ENCODE measurements around the gene TF. TPM values are rescaled to one million over a fixed set of nuclear protein-coding genes. Genes with fewer than 3 reads are reported as not detected.
A peak's percentile ranks its signal among the peaks of the same experiment; 100 is the strongest.

The TF gene
- total and polyA plus RNA-seq, 8 donors, result 1.1 to 30.7 (median 5.6) TPM

DNA sequence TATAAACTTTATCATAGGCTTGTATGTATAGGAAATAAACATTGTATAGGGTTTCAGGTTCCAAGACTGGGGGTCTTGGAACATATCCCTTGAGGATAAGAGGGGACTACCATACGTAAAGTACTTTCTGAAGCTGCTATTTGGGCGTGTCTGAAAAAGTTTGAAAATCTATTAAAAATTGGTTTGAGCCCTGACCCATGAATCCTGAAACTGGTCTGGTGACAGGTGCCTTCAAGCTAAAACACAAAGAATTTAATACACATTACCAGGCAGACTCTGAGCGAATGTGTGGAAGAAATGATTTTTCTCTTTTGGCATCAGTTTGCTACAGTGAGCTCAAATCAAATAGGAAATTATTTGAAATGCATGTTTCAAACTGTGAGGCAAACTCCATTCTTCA, 16.3 kb downstream of the TF start:
- no peaks in the 10 kb centered on the region for H3K4me1 ChIP-seq
- DNase-seq (no peak), FAIRE-seq (no peak), ATAC-seq (no peak)
- no peak for TF ChIP-seq CTCF (IDR thresholded peaks at IDR 0.05)
- intact Hi-C loops (cut with DNase I), result no loop called here
- H3K36me3 ChIP-seq, result no peaks in the 10 kb centered on the region
- no peak overlapping the region for H3K27ac ChIP-seq
- 60 to 87% methylated on average over 3 of the region's 3 CpGs for WGBS, 2 donors
- H3K27me3 ChIP-seq, result no peaks in the 10 kb centered on the region
- H3K4me3 ChIP-seq, result no peak overlapping the region
- H3K9me3 ChIP-seq, result no peaks in the 10 kb centered on the region

- FAIRE-seq (no peak), DNase-seq (no peak), ATAC-seq (peak in 3 of 4 donors; percentile 9 to 52 (median 18))
- TF ChIP-seq CTCF (IDR thresholded peaks at IDR 0.05), result no peak
- no peaks in the 10 kb centered on the region for H3K4me1 ChIP-seq
- intact Hi-C loops (cut with DNase I), result no loop called here
- WGBS, 2 donors, result 79 to 82% methylated on average over 6 of the region's 6 CpGs
- H3K36me3 ChIP-seq, result no peaks in the 10 kb centered on the region
- H3K4me3 ChIP-seq, result no peak overlapping the region
- H3K9me3 ChIP-seq, result no peaks in the 10 kb centered on the region
- no peak overlapping the region for H3K27ac ChIP-seq
- no peaks in the 10 kb centered on the region for H3K27me3 ChIP-seq
Observed at GRCh38 chr3:133763797-133764683, 17.8 kb downstream of the TF start.

GRCh38 chr3:133765256-133765655, 19.1 kb downstream of the TF start:
- intact Hi-C loops (cut with DNase I), result no loop called here
- Histone ChIP-seq H3K9me3 (no peaks in the 10 kb centered on the region), H3K27ac (no peak overlapping the region), H3K36me3 (no peaks in the 10 kb centered on the region), H3K4me1 (no peaks in the 10 kb centered on the region), H3K4me3 (no peak overlapping the region), H3K27me3 (no peaks in the 10 kb centered on the region)
- TF ChIP-seq CTCF (IDR thresholded peaks at IDR 0.05), result no peak
- no peak for ATAC-seq
- no peak for DNase-seq
- FAIRE-seq, result no peak

DNA sequence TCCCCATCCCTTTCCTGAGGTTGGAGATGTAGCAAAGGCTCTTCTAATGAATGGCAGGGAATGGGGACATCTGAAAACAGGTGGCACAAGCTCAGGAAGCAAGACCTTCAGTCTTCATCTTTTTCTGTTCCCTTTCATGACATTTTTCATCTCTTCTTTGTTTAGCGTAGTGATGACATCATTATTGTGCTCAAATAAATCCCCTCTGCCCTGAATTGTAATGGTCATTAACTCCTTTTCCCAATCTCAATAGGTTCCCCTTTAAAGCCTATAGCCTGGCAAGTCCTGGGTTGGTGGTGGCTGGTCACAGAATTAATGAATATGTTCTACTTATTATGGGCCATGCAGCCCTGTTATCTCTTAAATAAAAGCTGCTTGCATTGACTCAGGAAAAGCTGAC, 21.4 kb downstream of the TF start:
- no peaks in the 10 kb centered on the region for H3K27me3 ChIP-seq
- intact Hi-C loops (cut with DNase I), result no loop called here
- no peak overlapping the region for H3K27ac ChIP-seq
- WGBS, 2 donors, result 83 to 89% methylated on average over 1 of the region's 1 CpG
- DNase-seq, result no peak
- no peaks in the 10 kb centered on the region for H3K36me3 ChIP-seq
- no peak for TF ChIP-seq CTCF (IDR thresholded peaks at IDR 0.05)
- no peak overlapping the region for H3K4me3 ChIP-seq
- ATAC-seq, result no peak
- H3K9me3 ChIP-seq, result no peaks in the 10 kb centered on the region
- no peak for FAIRE-seq
- H3K4me1 ChIP-seq, result no peaks in the 10 kb centered on the region

DNA sequence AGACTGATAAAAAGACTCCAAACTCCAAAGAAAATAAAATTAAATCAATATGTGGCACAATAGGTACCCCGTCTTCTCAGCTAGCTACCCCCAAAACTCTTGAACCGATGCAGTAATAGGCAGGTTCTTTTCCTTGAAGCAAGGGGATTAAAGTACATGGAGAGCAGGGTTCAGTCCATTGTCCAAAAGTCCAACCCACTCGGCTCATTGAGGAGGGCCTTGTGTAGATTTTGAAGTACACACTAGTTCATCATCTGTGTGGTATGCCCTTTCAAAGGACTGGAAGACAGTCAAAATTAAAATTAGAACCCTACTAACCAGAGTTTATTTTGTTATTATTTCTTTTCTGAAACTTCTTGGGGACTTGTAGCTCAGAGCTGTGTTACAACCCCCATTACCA, 23.3 kb downstream of the TF start:
- intact Hi-C loops (cut with DNase I), result no loop called here

More for the DNA sequence above, 23.3 kb downstream of the TF start:
- no peak for TF ChIP-seq CTCF (IDR thresholded peaks at IDR 0.05)
- Histone ChIP-seq H3K9me3 (no peaks in the 10 kb centered on the region), H3K36me3 (no peaks in the 10 kb centered on the region), H3K4me1 (no peaks in the 10 kb centered on the region), H3K27ac (no peak overlapping the region), H3K4me3 (no peak overlapping the region), H3K27me3 (no peaks in the 10 kb centered on the region)
- ATAC-seq, result no peak
- WGBS, 2 donors, result 83 to 85% methylated on average over 3 of the region's 3 CpGs
- no peak for FAIRE-seq
- DNase-seq, result no peak

Data from pancreas (tissue), 10 donors.